Fibroblast of skin of abdomen (primary cell): Measurements from ENCODE around the gene ANKRD24.
"Not testable (repeated sequence)": the region's sequence is repeated elsewhere in the genome, so short reads cannot be mapped to it uniquely, and the experiment has no call there.

Experiments used
- DNase-seq: peaks from one replicate; pipeline ENCODE4 v3.0.0-alpha.2; 2013

The ANKRD24 gene

GRCh38 chr19:4274321-4274686, 91.8 kb downstream of the ANKRD24 start:
- DNase-seq: not testable (repeated sequence)
